ENCODE measurements around the gene FRMD4A.
A peak's percentile ranks its signal among the peaks of the same experiment; 100 is the strongest.

Gene FRMD4A

DNA sequence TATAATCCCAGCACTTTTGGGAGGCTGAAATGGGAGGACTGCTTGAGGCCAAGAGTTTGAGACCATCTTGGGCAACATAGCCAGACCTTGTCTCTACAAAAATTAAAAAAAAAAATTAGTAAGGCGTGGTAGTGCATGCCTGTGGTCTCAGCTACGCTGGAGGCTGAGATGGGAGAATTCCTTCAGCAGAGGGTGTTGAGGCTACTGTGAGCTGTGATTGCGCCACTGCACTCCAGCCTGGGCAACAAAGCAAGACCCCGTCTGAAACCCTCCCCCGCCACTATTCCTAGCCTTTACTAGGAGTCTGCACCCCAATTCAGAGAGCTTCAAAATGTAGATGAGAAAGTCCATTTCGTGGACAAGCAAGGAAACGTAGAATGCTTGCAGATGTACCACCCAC, 648.8 kb downstream of the FRMD4A start:
- DNase-seq = no peak

DNA sequence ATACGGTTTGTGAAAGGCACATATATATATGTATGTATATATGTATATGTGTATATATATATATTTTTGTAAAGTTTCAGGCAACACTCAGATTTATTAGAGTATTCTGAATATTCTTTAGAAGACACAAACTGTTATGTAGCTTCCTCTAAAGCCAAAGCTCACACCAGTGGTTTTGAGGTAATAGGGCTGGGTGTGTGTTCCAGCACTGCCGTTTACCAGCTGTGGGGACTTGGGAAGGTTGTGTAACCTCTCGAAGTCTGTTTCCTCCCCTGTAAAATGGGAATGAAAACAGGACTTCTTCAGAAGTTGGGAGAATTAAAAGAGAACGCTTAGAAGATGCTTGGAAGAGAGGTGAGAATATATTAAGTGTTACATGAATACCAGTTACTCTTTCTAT, 649.2 kb downstream of the FRMD4A start:
- DNase-seq = no peak

DNA sequence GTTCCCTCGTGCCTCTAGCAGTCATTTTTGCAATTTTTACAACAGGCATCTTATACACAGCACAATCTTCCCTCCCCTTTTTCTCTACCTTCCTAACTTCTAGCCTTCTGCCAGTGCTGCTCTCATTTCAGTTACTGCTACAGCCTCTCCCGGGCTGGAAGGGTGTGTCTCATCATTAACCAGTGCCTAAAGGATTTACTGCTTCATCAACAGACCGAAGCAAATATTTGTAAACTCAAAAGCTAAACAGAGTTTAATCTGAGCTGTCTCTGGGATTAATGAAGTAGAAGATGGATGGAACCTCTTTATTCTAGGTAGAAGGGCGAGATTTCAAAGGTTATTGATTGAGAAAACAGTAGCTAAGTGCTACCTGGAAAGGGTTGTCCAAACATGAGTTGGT, 649.6 kb downstream of the FRMD4A start:
- no peak for DNase-seq

DNA sequence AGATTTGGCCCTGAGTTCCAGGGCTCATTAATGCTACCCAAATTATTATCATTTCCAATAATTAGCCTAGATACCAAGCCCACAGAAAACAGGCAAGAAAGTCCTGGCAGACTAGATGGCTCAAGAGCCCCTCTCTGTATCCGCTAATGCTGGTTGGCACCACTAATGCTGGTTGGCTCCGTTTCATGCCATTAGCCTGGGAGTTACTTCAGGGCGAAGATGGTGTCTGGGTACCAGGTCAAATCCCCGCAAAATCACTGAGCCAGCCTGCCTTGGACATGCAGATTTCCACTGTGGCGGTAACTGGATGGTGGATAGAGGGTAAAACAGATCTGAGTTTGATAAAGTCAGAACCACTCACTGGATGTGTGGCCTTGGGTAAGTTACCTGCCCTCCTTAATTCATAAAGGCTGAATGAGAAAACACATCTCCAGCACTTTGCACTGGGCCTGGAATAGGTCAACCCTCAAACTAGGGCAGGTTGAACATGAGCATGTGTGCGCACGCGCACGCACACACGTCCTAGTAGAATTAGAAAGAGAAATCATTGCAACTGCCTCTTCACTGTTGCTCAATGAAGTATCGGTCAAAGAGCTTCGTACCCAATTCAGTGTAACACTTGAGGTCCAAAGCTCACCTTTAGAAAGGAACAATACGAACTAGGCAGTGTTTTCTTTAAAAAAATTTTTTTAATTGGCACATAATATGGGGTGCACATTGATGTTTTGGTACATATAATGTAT, 652.5 kb downstream of the FRMD4A start:
- DNase-seq = no peak

DNA sequence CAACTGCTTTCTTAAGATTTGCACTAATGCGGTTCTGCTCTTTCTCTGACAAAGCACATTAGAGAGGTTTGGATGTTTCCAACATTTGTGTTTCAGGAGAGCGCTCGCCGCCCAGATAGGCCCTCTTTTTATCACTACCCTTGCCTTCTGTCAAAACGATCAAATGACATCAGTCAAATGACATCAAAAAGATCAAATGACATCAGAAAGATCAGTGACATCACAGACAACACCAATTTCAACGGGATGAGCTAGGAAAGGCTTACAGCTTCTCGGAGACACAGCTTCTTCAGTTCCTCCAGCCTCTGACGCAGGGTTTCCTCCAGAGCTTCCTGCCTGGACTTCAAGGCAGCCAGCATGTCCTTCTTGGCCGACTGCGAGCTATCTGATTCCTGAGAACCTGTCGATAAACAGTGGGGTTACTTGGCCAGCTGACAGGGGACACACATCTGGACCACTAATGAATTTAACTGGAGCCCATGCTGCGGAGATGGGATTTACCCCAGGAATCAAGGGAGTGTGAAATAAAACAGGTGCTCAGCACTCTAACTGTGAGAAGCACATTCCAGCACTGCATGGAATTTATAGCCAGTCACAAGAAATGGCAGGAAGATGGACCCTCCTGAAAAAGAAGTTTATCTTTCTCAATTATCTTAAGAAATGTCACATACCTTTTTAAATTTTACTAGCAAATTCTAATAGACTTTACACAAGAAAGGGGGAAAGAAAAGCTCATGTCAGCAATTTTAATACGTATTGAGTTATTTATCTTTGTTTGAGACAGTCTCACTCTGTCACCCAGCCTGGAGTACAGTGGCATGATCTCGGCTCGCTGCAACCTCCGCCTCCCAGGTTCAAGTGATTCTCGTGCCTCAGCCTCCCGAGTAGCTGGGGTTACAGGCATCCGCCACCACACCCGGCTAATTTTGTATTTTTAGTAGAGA, 655.8 kb downstream of the FRMD4A start:
- DNase-seq = no peak

DNA sequence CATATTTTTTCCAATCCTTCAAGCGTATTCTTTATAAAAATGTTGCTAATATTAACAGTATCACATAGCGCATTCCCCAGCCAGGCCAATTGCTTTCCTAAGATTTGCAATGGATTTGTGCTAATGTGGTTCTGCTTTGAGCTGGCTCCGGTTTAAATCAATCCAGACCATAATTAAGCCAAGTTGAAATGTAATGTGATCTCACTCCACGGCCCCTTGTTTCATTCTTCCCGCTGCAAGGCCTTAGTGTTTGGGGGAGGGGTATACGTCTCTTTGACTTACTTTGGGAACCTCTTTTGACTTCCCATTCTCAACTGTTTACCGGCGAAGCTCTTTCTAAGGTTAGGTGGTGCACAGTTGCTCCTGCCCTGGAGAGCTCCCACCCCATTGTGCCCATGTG, 657.6 kb downstream of the FRMD4A start:
- no peak for DNase-seq

DNA sequence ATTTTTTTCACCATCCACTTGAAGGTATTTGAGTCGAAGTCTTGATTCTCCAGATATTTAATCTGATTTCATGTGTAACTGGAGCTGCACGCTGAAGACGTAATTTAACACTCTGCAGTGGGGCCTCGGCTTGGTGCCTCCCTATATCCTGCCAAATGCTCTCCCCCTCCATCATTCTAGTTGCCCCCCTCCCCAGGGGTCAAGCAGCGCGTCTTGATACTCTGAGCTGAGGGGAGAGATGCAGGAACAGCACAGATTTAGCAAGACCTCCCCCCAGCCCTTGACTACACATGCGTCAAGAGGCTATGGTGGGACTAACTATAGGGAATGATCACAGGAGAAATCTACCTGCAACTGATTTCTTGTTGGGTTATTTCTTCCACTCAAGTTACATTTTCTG, 658.2 kb downstream of the FRMD4A start:
- DNase-seq = no peak

DNA sequence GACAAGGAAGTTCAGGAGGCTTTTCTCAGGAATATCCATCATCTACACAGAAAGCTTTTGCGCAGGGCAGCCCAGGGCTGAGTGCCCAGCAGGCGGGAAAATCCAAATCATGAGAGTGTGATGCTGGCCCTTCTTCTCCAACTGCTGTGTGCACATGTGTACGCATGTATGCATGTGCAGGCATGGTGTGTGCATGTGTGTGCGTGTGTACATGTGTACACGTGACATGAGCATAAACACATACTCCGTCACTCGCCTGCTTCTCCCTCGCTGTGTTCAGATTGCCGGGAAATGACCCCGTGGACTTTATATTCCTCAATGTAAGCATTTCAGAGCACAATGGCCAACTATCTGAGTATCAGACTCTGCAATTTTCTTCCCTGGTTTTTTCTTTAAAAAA, 658.8 kb downstream of the FRMD4A start:
- DNase-seq = no peak

DNA sequence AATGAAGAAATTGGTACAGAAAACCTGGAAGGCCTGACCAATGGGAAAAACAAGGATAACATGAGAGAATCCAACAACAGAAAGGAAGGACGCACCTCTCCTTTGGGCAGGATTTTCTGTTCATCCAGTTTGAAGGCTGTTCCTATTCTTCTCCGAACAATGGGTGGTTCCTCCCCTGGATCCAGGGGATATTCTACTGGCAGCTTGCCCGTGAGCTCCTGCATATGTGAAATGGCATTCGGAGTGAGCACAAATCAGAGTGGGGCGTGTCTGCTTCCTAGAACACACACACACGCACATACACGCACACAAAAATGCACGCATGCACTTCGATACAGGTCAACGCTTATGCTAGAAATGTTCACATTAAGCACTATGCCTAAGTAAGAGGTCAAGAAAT, 660.4 kb downstream of the FRMD4A start:
- DNase-seq = no peak

DNA sequence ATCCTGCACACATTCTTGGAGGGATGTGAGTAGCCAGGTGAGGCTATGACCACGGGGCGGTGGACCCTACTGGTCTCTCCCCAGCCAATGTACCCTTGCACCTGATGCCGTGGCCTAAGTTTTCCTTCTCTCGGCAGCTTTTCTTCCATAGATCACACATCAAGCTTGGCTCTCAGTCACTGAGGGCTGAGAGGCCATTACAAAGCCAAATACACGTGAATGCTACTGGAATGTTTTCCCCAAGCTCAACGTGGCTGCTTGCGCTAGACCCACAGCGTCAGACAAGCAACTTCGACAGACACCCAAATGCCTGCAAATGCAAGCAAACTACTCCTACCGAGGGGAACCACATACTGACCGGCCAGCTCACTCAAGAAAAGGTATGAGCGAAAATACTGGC, 660.8 kb downstream of the FRMD4A start:
- no peak for DNase-seq

DNA sequence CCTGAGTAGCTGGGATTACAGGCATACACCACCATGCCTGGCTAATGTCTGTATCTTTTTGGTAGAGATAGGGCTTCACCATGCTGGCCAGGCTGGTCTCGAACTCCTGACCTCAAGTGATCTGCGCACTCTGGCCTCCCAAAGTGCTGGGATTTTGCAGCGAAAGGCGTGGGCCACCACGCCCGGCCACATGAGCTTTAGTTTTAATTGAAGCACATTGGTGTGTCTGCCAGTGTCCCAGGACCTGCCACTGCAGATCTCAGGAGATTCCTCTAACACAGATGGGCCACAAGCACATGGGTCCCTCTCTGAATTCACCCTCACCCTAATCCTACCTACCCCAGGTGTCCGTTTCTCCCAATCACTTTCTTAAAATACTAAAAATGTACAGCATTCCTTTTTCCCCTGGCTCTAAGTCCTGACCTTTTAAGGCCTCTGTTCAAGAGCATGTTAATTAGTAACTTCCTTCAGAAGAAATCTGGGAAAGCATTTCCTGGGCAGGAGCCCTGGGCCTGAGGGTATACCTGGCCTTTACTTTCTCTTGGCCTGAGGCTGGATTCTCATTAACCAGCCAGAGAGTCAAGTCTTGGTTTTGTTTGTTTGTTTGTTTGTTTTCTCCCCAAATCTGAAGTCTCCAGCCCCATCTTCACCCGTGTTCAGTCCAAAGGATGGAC, 661.4 kb downstream of the FRMD4A start:
- no peak for DNase-seq

DNA sequence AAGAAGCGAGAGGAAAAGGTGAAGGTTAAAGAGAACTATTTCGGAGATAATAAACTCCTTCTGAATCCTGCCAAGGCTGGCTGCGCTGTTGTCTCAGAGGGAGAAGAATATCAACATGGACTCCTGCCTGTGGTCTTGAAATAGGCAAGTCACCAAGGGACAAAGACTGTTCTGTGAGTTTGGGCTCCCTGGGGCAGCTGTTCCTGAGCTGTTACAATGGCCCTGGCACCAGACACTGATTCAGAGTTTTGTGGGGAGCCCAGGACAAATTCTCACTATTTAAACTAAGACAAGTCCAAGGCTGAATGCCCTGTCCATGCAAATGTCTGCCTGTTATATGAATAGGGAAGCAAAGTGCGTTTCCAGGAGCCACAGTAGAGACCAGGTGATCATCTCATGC, 662.6 kb downstream of the FRMD4A start:
- DNase-seq = no peak

DNA sequence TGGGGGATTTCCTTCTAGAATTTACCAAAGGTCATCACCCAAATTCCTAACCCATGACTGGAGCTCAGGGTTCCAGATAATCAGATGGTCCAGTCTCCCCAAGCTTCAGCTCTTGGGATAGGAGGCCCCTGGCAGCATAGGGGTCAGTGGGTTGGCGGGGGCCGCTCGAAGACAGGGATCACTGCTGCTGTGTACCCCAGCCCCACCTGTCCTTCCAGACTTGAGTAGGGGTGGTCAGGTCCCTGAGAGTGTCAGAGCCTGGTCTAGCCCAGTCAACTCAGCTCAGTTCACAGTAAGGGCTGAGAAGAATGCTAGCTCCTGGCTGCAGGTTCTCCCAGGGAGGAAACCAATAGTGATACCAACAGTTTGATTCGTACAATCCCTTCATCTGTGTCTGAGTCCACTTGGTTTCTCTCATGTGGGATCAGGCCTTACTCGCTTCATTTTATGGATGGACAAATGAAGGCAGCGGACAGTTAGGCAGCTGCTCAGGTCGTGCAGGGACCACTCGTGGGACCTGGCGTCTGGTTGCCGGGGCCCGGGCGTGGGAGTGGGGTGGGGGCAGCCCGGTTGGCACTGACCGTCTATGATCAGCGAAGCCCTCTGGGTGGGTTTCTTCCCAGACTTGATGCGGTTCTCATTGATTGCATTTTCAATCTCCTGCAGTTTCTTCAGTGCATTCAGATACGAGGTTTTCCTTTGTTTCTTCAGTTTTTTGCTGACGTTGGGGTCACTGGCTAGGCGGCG, 665.0 kb downstream of the FRMD4A start:
- no peak for DNase-seq

DNA sequence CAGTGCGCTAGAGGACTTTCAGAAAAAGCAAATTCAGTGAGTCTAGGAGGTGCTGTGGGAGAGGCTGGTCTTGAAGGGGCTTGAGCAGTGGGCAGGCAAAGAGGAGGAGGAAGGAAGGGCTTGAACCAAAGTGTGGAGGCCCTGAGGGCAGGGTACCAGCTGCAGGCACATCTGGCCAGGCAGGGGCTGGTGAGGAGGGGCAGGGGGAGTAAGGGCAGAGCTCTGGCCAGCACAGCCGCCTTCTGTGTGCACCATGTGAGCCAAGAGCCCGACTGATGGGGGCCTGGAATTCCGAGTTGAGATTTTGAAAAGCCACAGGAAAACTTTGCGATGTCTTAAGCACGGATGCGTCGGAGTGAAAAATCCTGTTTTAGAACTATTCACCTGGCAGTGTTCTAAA, 669.5 kb downstream of the FRMD4A start:
- no peak for DNase-seq

DNA sequence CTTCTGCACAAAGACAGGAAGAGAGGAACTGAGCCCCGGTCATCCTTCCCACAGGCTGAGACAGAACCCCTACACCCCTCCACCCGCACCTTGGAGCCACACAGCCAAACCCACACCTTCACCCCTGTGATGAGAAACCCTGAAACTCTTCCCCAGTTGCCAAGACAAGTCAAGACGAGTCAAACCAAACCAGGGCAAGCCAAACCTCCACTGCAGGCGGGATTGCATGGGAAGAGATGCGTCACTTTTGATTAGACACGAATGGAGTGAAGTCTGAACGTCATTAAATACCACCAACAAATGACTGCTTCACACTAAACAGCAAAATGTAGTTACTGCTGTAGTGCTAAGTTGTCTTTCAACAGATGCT, 670.2 kb downstream of the FRMD4A start:
- no peak for DNase-seq

DNA sequence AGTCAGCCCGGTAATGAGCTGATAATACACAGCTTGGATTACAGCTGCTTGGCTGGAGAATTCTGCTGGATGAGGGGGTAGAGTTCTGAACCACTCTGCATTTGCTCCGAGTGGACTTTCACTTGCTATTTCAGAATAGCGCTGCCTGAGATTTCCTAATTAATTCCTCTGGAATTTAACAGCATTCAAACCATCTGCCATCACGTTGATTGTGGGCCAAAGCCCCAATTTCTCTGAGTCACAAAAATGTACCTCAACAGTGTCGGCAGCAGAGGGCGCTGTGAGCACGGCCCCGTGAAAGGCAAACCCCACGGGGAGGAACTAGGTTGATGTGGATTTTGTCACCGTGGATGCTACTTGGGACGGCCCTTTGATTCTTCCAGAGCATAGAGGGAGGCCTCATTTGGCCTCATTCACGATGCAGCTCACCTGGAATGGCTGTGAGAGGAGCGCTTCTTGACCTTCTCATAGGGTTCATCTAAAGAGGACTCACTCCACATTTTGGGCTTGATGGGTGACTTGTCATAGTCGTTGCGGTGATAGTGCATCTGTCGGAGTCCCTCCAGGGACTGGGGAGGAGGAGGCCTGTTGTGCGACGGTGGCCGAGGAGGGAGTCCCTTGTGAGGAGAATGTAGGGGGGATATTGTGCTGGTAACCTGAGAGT, 670.7 kb downstream of the FRMD4A start:
- peak; percentile 59 for DNase-seq

DNA sequence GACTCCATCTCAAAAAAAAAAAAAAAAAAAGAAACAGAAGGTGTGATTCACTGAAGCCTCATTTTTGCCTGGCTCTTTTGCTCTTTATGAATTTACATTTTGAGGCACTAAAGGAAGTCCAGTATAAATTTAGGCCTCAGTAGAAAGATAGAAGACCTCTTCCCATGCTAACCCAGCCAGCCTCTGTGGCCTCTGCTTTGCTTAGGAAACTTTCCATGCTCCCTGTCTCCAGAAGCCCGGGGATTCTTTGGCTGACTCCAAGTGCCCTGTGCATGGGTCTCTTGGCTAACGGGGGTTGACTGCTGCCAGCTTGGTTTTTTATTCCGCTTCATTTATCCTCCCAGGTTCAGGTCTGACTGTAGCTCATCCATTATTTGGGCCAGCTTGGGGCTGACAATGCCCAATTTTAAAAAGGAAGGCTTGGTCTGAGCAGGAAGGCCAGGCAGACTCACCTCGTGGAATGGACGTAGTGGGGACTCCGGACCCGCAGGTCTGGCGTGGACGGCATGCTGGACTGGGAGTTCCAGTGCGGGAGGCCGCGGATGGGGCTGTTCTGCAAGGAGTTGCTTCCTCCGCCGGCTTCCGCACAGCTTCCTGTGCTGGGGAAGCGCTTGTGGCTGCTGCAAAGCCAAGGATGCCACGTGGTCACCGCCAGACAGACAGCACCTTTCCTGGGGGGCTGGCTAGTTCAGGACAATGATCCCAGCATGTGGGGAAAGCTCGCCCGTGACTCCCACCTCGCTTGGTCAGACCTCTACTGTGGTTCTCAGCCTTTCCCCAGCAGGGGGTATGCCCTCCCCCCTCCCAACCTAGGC, 671.6 kb downstream of the FRMD4A start:
- DNase-seq = peak; percentile 21

DNA sequence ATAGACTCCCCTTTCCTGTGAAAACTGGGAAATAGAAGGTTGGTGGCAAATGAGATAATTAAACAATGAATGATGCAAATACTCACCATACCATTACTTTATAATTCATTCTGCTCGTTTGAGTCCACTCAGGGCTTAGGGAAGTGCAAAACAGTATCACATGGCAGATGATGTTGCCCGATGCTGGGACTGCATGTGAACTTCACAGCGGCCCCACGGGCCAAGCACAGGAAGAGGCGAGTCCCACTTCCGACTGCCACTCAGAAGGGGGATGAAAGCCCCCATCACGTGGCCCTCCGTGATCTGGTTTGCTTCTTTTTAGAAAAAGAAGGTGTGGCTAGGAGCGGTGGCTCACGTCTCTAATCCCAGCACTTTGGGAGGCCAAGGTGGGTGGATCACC, 672.5 kb downstream of the FRMD4A start:
- DNase-seq = no peak

DNA sequence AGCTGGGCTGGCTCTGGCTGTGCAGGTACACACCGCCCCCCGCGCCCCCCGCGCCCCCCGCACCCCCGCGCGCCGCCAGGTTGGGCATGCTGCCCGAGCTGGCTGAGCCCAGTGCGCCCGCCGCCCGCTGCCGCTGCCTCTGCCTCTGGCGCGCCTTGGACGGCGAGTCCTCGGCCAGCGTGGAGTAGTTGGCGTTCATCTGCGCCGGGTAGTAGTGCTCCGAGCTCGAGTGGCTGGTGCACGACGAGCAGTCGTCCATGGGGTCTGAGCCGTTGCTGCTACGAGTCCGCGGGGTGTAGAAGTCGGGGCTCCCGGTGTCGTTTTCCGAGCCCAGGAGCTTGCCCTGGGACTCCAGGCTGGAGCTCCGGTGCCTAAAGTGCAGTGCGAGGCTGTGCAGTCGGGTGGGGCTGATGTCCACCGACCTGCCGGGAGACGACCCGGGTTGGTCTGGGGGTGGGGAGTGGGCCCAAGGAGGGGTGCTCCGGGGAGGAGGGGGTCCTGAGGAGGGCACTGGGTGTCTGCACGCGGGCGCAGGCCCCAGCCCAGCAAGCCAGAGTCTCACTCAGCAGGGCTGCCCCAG, 673.5 kb downstream of the FRMD4A start:
- no peak for DNase-seq

DNA sequence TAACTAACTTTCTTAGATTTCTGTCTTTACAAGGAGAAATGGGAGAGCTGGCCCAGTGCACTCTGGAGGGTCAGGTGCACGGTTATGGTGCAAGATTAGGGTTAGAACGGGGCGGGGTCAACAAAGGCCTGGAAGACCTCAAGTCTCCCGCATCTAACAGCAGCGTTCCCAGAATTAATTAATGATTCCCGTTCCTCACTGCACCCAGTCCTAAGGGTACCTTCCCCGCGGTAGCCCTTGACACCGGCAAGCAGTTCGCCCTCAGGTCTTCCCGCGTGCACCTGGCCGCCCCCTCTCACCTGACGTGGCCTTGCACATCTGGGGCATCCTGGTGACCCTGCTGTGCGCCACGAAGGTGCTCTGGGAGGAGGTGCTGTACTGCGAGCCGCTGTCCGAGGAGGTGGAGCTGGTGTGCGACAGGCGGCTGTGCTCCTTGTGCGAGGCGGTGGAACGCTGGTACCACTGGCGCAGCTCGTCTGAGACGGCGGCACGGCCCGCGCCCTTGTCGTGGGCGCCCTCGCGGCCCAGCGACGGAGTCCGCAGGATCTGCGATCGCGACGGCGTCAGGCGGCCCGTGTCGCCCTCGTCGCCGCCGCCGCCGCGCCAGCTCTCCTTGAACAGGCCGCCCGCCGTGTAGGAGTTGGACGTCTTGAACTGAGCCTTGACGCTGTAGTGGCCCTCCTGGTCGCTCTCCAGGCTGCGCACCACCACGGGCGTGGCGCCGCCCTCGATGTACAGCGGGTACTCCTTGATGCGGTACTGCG, 674.2 kb downstream of the FRMD4A start:
- no peak for DNase-seq

Data from CD4-positive, alpha-beta T cell treated with Interleukin-15 for 1 hour (primary cell).